ENCODE results near the gene ITPR2.

Gene ITPR2

GRCh38 chr12:26832822-26833742 lies at the start of gene ITPR2:
ITPR2 (minus strand) TSS chr12:26833194; CDS start chr12:26832781, 413 bp downstream.
- H3K4me3 ChIP-seq (ENCODE audit: low read length) = peak within 1 kb of the TSS; percentile 68
- DNase-seq (ENCODE audit: low read depth) = no peak
- TF ChIP-seq, protein P1, sequence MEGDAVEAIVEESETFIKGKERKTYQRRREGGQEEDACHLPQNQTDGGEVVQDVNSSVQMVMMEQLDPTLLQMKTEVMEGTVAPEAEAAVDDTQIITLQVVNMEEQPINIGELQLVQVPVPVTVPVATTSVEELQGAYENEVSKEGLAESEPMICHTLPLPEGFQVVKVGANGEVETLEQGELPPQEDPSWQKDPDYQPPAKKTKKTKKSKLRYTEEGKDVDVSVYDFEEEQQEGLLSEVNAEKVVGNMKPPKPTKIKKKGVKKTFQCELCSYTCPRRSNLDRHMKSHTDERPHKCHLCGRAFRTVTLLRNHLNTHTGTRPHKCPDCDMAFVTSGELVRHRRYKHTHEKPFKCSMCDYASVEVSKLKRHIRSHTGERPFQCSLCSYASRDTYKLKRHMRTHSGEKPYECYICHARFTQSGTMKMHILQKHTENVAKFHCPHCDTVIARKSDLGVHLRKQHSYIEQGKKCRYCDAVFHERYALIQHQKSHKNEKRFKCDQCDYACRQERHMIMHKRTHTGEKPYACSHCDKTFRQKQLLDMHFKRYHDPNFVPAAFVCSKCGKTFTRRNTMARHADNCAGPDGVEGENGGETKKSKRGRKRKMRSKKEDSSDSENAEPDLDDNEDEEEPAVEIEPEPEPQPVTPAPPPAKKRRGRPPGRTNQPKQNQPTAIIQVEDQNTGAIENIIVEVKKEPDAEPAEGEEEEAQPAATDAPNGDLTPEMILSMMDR (conservative IDR thresholded peaks at IDR 0.05; ENCODE audit: low read depth, low read length) = peak; percentile 3

- H3K4me3 ChIP-seq (ENCODE audit: low read length) = no peak overlapping the region
- TF ChIP-seq, protein P1 (conservative IDR thresholded peaks at IDR 0.05; ENCODE audit: low read depth, low read length) = no peak
- no peak for DNase-seq (ENCODE audit: low read depth)
Measured at GRCh38 chr12:26880625-26881024, 47.6 kb upstream of the ITPR2 start.

DNA sequence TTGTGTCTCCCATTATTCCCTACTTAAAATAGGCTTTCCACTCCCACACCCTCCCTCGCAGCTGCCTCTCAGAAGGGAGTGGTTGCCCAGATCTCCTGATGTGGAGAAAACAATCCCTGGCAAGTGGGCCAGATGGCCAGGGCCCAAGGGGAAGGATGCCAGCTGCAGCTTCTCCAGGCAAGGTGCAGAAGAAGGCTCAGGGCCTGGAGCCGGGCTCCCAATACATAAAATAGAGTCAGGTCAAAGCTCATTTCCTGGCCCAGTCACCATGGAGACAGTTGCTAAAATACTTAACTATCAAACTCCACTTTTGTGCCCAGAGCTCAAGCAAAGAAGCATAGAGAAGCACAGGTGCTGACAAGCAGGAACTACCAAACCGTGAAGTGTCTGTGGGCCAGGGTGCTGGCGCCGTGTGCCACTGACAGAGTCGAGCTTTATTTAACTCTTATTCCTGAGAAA lies 45.7 kb upstream of the ITPR2 start:
- no peak overlapping the region for H3K4me3 ChIP-seq (ENCODE audit: low read length)
- TF ChIP-seq, protein P1 (conservative IDR thresholded peaks at IDR 0.05; ENCODE audit: low read depth, low read length) = no peak
- no peak for DNase-seq (ENCODE audit: low read depth)

DNA sequence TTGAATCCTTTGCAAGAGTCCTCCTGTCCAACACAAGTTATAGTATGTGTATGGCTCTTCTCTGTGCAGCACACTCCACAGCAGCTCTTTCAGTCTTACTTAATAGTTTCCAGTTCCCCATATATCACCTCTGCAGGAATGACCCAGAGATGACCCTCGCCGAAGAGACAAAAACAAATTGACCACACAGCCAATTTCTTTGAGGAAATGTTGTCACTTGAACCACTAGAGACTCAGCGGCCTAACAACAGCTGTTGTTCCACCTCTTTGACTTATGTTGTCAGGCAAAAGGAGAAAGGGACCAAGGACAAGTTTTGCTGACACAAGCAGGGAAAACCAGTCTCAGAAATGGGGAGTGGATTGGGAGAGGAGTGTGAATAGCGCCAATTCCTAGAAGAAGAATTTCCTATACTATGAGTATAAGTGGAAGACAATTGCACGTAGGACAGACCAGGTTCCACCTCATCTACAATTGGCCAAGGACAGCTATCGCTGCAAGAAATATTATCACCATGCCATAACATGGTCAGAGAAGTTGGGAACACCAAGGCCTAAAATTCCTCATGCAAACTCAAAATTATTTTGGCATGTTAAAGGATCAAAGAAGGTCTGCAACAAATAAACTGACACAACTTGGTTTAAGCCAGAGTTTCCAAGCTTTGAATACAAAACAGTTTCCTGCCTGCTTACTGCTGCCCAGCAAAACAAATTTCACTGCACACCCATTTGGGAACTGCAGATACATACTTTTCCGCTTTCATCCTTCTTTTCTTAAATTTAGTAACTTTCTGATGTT lies 41.7 kb upstream of the ITPR2 start:
- no peak overlapping the region for H3K4me3 ChIP-seq (ENCODE audit: low read length)
- no peak for DNase-seq (ENCODE audit: low read depth)
- TF ChIP-seq, protein P1 (conservative IDR thresholded peaks at IDR 0.05; ENCODE audit: low read depth, low read length) = no peak

DNA sequence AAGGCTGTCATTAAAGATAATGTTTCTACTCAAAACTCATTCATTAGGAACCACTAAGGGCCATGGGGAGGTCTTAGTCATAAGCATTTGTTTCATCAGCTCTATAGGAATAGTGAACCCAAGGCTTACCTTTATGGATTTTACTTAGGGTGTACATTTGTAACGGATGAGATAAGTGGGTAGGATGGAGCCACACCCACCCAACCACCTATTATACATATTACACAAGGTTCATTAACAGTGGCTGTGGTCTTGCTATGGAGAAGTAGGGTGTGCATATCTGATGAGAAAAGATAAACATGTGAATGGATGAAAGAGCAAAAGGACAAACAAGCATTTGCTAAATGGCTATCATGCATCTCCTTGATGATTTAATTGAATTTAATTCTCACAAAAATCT lies 39.6 kb upstream of the ITPR2 start:
- TF ChIP-seq, protein P1 (conservative IDR thresholded peaks at IDR 0.05; ENCODE audit: low read depth, low read length) = no peak
- DNase-seq (ENCODE audit: low read depth) = no peak
- H3K4me3 ChIP-seq (ENCODE audit: low read length) = no peak overlapping the region

DNA sequence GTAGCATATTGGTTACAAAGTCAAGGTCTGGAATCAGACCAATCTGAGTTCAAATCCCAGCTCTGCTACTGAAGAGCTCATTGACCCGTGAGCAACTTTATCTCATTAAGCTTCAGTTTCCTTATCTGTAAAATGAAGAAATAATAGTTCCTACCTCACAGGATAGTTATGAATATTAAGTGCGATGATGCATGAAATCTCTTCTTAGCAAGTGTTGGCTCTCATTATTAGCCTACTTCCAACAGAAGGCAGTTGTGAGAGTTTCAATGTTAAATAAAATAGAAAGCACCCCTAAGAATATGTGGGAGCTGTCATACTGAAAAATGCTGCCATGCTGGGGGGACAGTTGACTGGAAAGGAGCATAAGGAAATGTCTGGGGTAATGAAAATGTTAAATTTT lies 39.0 kb upstream of the ITPR2 start:
- TF ChIP-seq, protein P1 (conservative IDR thresholded peaks at IDR 0.05; ENCODE audit: low read depth, low read length) = no peak
- DNase-seq (ENCODE audit: low read depth) = peak; percentile 73
- H3K4me3 ChIP-seq (ENCODE audit: low read length) = no peak overlapping the region

Measured in retinal pigment epithelial cell (primary cell).